Type B pancreatic cell (in vitro differentiated cells): ENCODE results near the gene ACTA2. TPM values are rescaled to one million over a fixed set of nuclear protein-coding genes. Genes with fewer than 3 reads are reported as not detected.

ENCODE experiments used
- DNase-seq: peaks from one replicate; pipeline ENCODE4 v3.0.0; 2021; ENCODE audit warnings: mixed read lengths; ENCODE audit not compliant: unreplicated experiment; ENCODE audit errors: extremely low spot score
- H3K27ac Mint-ChIP-seq: 2 replicates; pipeline ENCODE4 v1.8.0; 2021; ENCODE audit warnings: mild to moderate bottlenecking, mixed read lengths
- H3K27me3 Mint-ChIP-seq: 2 replicates; pipeline ENCODE4 v1.8.0; 2021; ENCODE audit warnings: mixed read lengths
- H3K36me3 Mint-ChIP-seq: 2 replicates; pipeline ENCODE4 v1.8.0; 2021; ENCODE audit warnings: mixed read lengths
- H3K4me1 Mint-ChIP-seq: one replicate; pipeline ENCODE4 v1.8.0; 2021; ENCODE audit warnings: mixed read lengths; ENCODE audit not compliant: unreplicated experiment
- H3K4me3 Mint-ChIP-seq: 2 replicates; pipeline ENCODE4 v1.8.0; 2021; ENCODE audit warnings: mild to moderate bottlenecking, mixed read lengths
- H3K9me3 Mint-ChIP-seq: 2 replicates; pipeline ENCODE4 v1.8.0; 2021; ENCODE audit warnings: mixed read lengths
- CTCF ChIP-seq: fragments of 200-600 bp; sonication (generic); conservative IDR thresholded peaks from 2 replicates; pipeline ENCODE4 v1.5.0; 2021; ENCODE audit warnings: antibody characterized with exemption, mild to moderate bottlenecking
- total RNA-seq: library from RNA; stranded (reverse); gene quantifications from 2 replicates; pipeline ENCODE4 v1.2.1, GENCODE V29; 2021; ENCODE audit warnings: low replicate concordance

ACTA2 gene
- total RNA-seq, 1 donor from 2014 or later = 76.5 TPM

GRCh38 chr10:88949051-88949450 lies 3.5 kb downstream of the ACTA2 start:
- H3K4me3 Mint-ChIP-seq = no peak overlapping the region

DNA sequence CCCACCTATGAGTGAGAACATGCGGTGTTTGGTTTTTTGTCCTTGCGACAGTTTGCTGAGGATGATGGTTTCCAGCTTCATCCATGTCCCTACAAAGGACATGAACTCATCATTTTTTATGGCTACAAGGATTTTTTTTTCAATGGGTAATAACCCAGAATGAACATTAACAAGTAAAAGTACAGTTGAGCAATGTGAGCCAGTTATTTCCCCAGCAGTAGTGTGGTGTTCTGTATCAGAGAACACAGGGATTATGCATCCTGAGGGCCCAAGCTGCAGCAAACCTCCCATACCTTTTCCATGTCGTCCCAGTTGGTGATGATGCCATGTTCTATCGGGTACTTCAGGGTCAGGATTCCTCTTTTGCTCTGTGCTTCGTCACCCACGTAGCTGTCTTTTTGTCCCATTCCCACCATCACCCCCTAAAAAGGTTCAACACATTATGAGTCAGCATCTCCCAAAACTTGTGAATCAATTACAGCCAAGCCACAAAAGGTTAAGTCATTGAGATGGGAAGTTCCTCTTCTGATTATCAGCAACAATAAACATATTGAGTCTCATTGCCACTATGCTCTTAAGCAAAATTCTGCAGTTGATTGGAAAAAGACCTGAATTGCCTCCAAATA lies 5.5 kb downstream of the ACTA2 start:
- Mint-ChIP-seq H3K4me1 (peaks cover 24% of the 10 kb centered on the region), H3K4me3 (no peak overlapping the region), H3K27ac (no peak overlapping the region), H3K36me3 (no peaks in the 10 kb centered on the region), H3K9me3 (no peaks in the 10 kb centered on the region), H3K27me3 (no peaks in the 10 kb centered on the region)
- TF ChIP-seq CTCF = no peak
- no peak for DNase-seq

More at GRCh38 chr10:88949051-88949450, 3.5 kb downstream of the ACTA2 start:
- Mint-ChIP-seq H3K27ac (no peak overlapping the region), H3K27me3 (no peaks in the 10 kb centered on the region), H3K36me3 (no peaks in the 10 kb centered on the region), H3K9me3 (no peaks in the 10 kb centered on the region), H3K4me1 (peaks cover 37% of the 10 kb centered on the region)
- TF ChIP-seq CTCF = no peak
- no peak for DNase-seq

- Mint-ChIP-seq H3K27ac (no peak overlapping the region), H3K9me3 (no peaks in the 10 kb centered on the region), H3K4me3 (no peak overlapping the region), H3K27me3 (no peaks in the 10 kb centered on the region), H3K4me1 (peaks cover 15% of the 10 kb centered on the region), H3K36me3 (peaks cover 7% of the 10 kb centered on the region)
- no peak for DNase-seq
- no peak for TF ChIP-seq CTCF
These were observed 6.4 kb downstream of the ACTA2 start for GRCh38 chr10:88946200-88946599.

DNA sequence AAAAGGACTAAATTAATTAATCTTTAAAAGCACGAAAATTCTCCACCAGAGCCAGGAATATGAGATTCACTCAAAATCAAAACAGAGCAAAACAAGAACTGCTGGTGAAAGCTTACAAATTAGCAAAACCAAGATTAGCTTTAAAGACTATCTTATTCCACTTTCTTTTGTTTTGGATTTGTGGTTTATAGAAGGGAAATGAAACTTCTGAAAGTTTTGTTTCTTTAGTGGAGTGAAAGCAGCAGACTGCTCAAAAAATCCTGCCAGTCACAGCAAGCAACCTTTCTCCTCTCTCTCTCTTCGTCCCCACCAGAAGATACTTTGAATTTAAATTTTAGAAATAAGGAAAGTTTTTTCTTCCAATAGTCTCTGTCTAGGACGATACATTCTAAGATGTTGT lies 7.8 kb downstream of the ACTA2 start:
- Mint-ChIP-seq H3K4me3 (no peak overlapping the region), H3K9me3 (no peaks in the 10 kb centered on the region), H3K27me3 (no peaks in the 10 kb centered on the region), H3K36me3 (peaks cover 11% of the 10 kb centered on the region), H3K4me1 (peaks cover 5% of the 10 kb centered on the region), H3K27ac (no peak overlapping the region)
- TF ChIP-seq CTCF = no peak
- no peak for DNase-seq

- no peak overlapping the region for H3K27ac Mint-ChIP-seq
- TF ChIP-seq CTCF = no peak
- no peaks in the 10 kb centered on the region for H3K4me1 Mint-ChIP-seq
- no peaks in the 10 kb centered on the region for H3K27me3 Mint-ChIP-seq
- H3K36me3 Mint-ChIP-seq = peaks cover 15% of the 10 kb centered on the region
- H3K9me3 Mint-ChIP-seq = no peaks in the 10 kb centered on the region
- no peak for DNase-seq
- no peak overlapping the region for H3K4me3 Mint-ChIP-seq
These were observed 8.8 kb downstream of the ACTA2 start for GRCh38 chr10:88943778-88944177.

- no peaks in the 10 kb centered on the region for H3K4me1 Mint-ChIP-seq
- no peak overlapping the region for H3K4me3 Mint-ChIP-seq
- H3K36me3 Mint-ChIP-seq = peaks cover 16% of the 10 kb centered on the region
- no peaks in the 10 kb centered on the region for H3K9me3 Mint-ChIP-seq
- no peak overlapping the region for H3K27ac Mint-ChIP-seq
- no peaks in the 10 kb centered on the region for H3K27me3 Mint-ChIP-seq
- TF ChIP-seq CTCF = no peak
- no peak for DNase-seq
These were observed 11.5 kb downstream of the ACTA2 start for GRCh38 chr10:88941026-88941425.
